Esophagus muscularis mucosa (tissue), 3 donors: ENCODE results near the gene AUTS2.

Experiments
- CTCF ChIP-seq, 3 experiments: fragments of 200-600 bp in 2 of 3; fragments of 450-650 bp in 1 of 3; sonication (generic) in 2 of 3; IDR thresholded peaks; one replicate each; pipeline ENCODE4 v1.5.1; 2017 to 2019; ENCODE audit warnings: antibody characterized with exemption in 3 of 3, mild to moderate bottlenecking in 2 of 3, moderate library complexity in 1 of 3
- POLR2A ChIP-seq: fragments of 450-650 bp; IDR thresholded peaks from one replicate; pipeline ENCODE4 v1.6.1; 2017; ENCODE audit warnings: antibody characterized with exemption, moderate library complexity, mild to moderate bottlenecking, low read depth
- POLR2AphosphoS5 ChIP-seq, 2 donors: sonication (generic); formaldehyde crosslinking; IDR thresholded peaks; one replicate each; pipeline ENCODE4 v1.6.1; 2017; ENCODE audit warnings: antibody characterized with exemption in 2 of 2

- TF ChIP-seq CTCF (IDR thresholded peaks at IDR 0.05): no peak
- TF ChIP-seq POLR2A: no peak
- no peak for TF ChIP-seq POLR2AphosphoS5 (IDR thresholded peaks at IDR 0.05)
Observed at GRCh38 chr7:70270149-70270548, 671.9 kb downstream of the AUTS2 start.
